NT2/D1 (cell line): ENCODE results near the gene PLCG2.
"Not testable (repeated sequence)": the region's sequence is repeated elsewhere in the genome, so short reads cannot be mapped to it uniquely, and the experiment has no call there.

Experiments
- DNase-seq: peaks from one replicate; pipeline ENCODE4 v3.0.0-alpha.2; 2011; ENCODE audit warnings: low read depth, low spot score
- H3K27me3 ChIP-seq: 2 replicates; pipeline ENCODE4 v1.6.0; 2011; ENCODE audit warnings: mild to moderate bottlenecking; ENCODE audit not compliant: insufficient read length, insufficient read depth
- H3K36me3 ChIP-seq: 2 replicates; pipeline ENCODE4 v1.6.1; 2011; ENCODE audit warnings: mild to moderate bottlenecking, low read length, mixed read lengths; ENCODE audit not compliant: insufficient read depth, insufficient read length
- H3K4me1 ChIP-seq: 2 replicates; pipeline ENCODE4 v1.5.1; 2011; ENCODE audit not compliant: insufficient read depth, insufficient read length
- H3K4me3 ChIP-seq: 2 replicates; pipeline ENCODE4 v1.5.1; 2011; ENCODE audit warnings: low read depth; ENCODE audit not compliant: insufficient read length
- H3K9ac ChIP-seq: 2 replicates; pipeline ENCODE4 v1.6.0; 2011; ENCODE audit warnings: low read depth; ENCODE audit not compliant: insufficient read length
- H3K9me3 ChIP-seq: 2 replicates; pipeline ENCODE4 v1.5.1; 2011; ENCODE audit warnings: mild to moderate bottlenecking, low read length; ENCODE audit not compliant: insufficient read depth
- SUZ12 ChIP-seq: IDR thresholded peaks from 2 replicates; pipeline ENCODE4 v1.6.1; 2011; ENCODE audit not compliant: insufficient read length, insufficient read depth; ENCODE audit errors: extremely low read depth
- YY1 ChIP-seq: IDR thresholded peaks from 2 replicates; pipeline ENCODE4 v1.6.1; 2011; ENCODE audit not compliant: insufficient read length, insufficient read depth
- ZNF274 ChIP-seq: IDR thresholded peaks from 2 replicates; pipeline ENCODE4 v1.6.1; 2011; ENCODE audit warnings: mild to moderate bottlenecking, low read depth, low read length

Gene PLCG2

GRCh38 chr16:81737885-81738536 is 41.1 kb upstream of the PLCG2 start:
- Histone ChIP-seq H3K4me3 (no peak overlapping the region), H3K4me1 (peaks cover 6% of the 10 kb centered on the region), H3K9ac (no peak overlapping the region), H3K9me3 (no peaks in the 10 kb centered on the region), H3K36me3 (no peaks in the 10 kb centered on the region), H3K27me3 (no peaks in the 10 kb centered on the region)
- DNase-seq, result peak; percentile 77
- TF ChIP-seq YY1 (no peak), ZNF274 (no peak), SUZ12 (no peak)

- Histone ChIP-seq H3K4me1 (peaks cover 6% of the 10 kb centered on the region), H3K36me3 (no peaks in the 10 kb centered on the region), H3K27me3 (no peaks in the 10 kb centered on the region), H3K9me3 (no peaks in the 10 kb centered on the region), H3K9ac (peak overlapping the region; percentile 47), H3K4me3 (no peak overlapping the region)
- TF ChIP-seq ZNF274 (no peak), YY1 (no peak), SUZ12 (no peak)
- no peak for DNase-seq
These were observed 40.2 kb upstream of the PLCG2 start for GRCh38 chr16:81738783-81739496.

GRCh38 chr16:81739503-81739902 is 39.6 kb upstream of the PLCG2 start:
- H3K4me3 ChIP-seq, result no peak overlapping the region
- no peaks in the 10 kb centered on the region for H3K27me3 ChIP-seq
- H3K9me3 ChIP-seq, result no peaks in the 10 kb centered on the region
- no peak for DNase-seq
- H3K4me1 ChIP-seq, result peaks cover 6% of the 10 kb centered on the region
- no peaks in the 10 kb centered on the region for H3K36me3 ChIP-seq
- TF ChIP-seq ZNF274, result no peak
- TF ChIP-seq YY1, result no peak
- no peak for TF ChIP-seq SUZ12
- no peak overlapping the region for H3K9ac ChIP-seq

- no peak for TF ChIP-seq YY1
- no peak for TF ChIP-seq ZNF274
- TF ChIP-seq SUZ12, result no peak
- Histone ChIP-seq H3K9me3 (no peaks in the 10 kb centered on the region), H3K4me1 (peaks cover 6% of the 10 kb centered on the region), H3K27me3 (no peaks in the 10 kb centered on the region), H3K9ac (no peak overlapping the region), H3K4me3 (no peak overlapping the region), H3K36me3 (no peaks in the 10 kb centered on the region)
- no peak for DNase-seq
These were observed 38.9 kb upstream of the PLCG2 start for GRCh38 chr16:81740169-81740568.

- H3K9me3 ChIP-seq, H3K27me3 ChIP-seq, H3K4me3 ChIP-seq, DNase-seq, H3K9ac ChIP-seq, H3K36me3 ChIP-seq, H3K4me1 ChIP-seq: not testable (repeated sequence)
These were observed 37.7 kb upstream of the PLCG2 start for GRCh38 chr16:81741430-81741770.

- H3K9ac ChIP-seq, result no peak overlapping the region
- H3K36me3 ChIP-seq, result no peaks in the 10 kb centered on the region
- H3K4me3 ChIP-seq, result no peak overlapping the region
- no peaks in the 10 kb centered on the region for H3K9me3 ChIP-seq
- H3K4me1 ChIP-seq, result peaks cover 7% of the 10 kb centered on the region
- no peak for TF ChIP-seq SUZ12
- no peak for TF ChIP-seq ZNF274
- TF ChIP-seq YY1, result no peak
- H3K27me3 ChIP-seq, result no peaks in the 10 kb centered on the region
- DNase-seq, result no peak
These were observed 34.7 kb upstream of the PLCG2 start for GRCh38 chr16:81744385-81744784.

- no peak overlapping the region for H3K9ac ChIP-seq
- peaks cover 7% of the 10 kb centered on the region for H3K4me1 ChIP-seq
- no peak overlapping the region for H3K4me3 ChIP-seq
- DNase-seq, result no peak
- TF ChIP-seq YY1, result no peak
- no peak for TF ChIP-seq SUZ12
- no peak for TF ChIP-seq ZNF274
- no peaks in the 10 kb centered on the region for H3K36me3 ChIP-seq
- no peaks in the 10 kb centered on the region for H3K9me3 ChIP-seq
- H3K27me3 ChIP-seq, result no peaks in the 10 kb centered on the region
These were observed 34.2 kb upstream of the PLCG2 start for GRCh38 chr16:81744911-81745310.
